HEK293 (cell line): ENCODE measurements around the gene NPC2.

Experiments
- CTCF ChIP-seq: fragments of 450-650 bp; formaldehyde crosslinking; IDR thresholded peaks from 2 replicates; pipeline ENCODE4 v1.5.1; 2016; ENCODE audit warnings: missing biosample characterization, missing genetic modification characterization
- PRDM1 ChIP-seq: fragments of 450-650 bp; formaldehyde crosslinking; IDR thresholded peaks from 2 replicates; pipeline ENCODE4; 2016; ENCODE audit warnings: missing biosample characterization, missing genetic modification characterization
- ZBTB10 ChIP-seq: fragments of 450-650 bp; formaldehyde crosslinking; IDR thresholded peaks from 2 replicates; pipeline ENCODE4 v1.5.1; 2016; ENCODE audit warnings: missing biosample characterization, missing genetic modification characterization
- ZBTB17 ChIP-seq: fragments of 450-650 bp; formaldehyde crosslinking; IDR thresholded peaks from 2 replicates; pipeline ENCODE4 v1.5.1; 2016; ENCODE audit warnings: missing biosample characterization, missing genetic modification characterization
- ZBTB7A ChIP-seq: fragments of 450-650 bp; formaldehyde crosslinking; IDR thresholded peaks from 2 replicates; pipeline ENCODE4 v1.5.1; 2016; ENCODE audit warnings: low read depth, missing biosample characterization, missing genetic modification characterization
- ZNF10 ChIP-seq: fragments of 450-650 bp; formaldehyde crosslinking; IDR thresholded peaks from 2 replicates; pipeline ENCODE4 v1.5.1; 2017; ENCODE audit warnings: missing biosample characterization, missing genetic modification characterization
- ZNF221 ChIP-seq: fragments of 450-650 bp; formaldehyde crosslinking; IDR thresholded peaks from 2 replicates; pipeline ENCODE4 v1.5.1; 2017; ENCODE audit warnings: missing biosample characterization, missing genetic modification characterization, borderline replicate concordance
- ZNF501 ChIP-seq: fragments of 450-650 bp; formaldehyde crosslinking; IDR thresholded peaks from 2 replicates; pipeline ENCODE4 v1.5.1; 2016; ENCODE audit warnings: missing biosample characterization, missing genetic modification characterization
- ZNF560 ChIP-seq: fragments of 450-650 bp; formaldehyde crosslinking; IDR thresholded peaks from 2 replicates; pipeline ENCODE4 v1.5.1; 2017; ENCODE audit warnings: missing biosample characterization, missing genetic modification characterization, borderline replicate concordance
- ZNF701 ChIP-seq: fragments of 450-650 bp; formaldehyde crosslinking; IDR thresholded peaks from 2 replicates; pipeline ENCODE4 v1.5.1; 2016; ENCODE audit warnings: missing biosample characterization, missing genetic modification characterization
- ZNF837 ChIP-seq: fragments of 450-650 bp; formaldehyde crosslinking; IDR thresholded peaks from 2 replicates; pipeline ENCODE4 v1.5.1; 2016; ENCODE audit warnings: missing biosample characterization, missing genetic modification characterization
- ZSCAN18 ChIP-seq: fragments of 450-650 bp; formaldehyde crosslinking; IDR thresholded peaks from 2 replicates; pipeline ENCODE4 v1.5.1; 2016; ENCODE audit warnings: missing biosample characterization, missing genetic modification characterization

- TF ChIP-seq CTCF (tag by site-specific recombination) (no peak), ZSCAN18 (tag by site-specific recombination) (no peak), ZBTB7A (no peak), ZNF560 (tag by site-specific recombination) (no peak), ZNF10 (no peak), ZBTB17 (tag by site-specific recombination) (no peak), ZNF501 (tag by site-specific recombination) (no peak), ZNF837 (tag by site-specific recombination) (no peak), PRDM1 (tag by site-specific recombination) (no peak), ZNF701 (tag by site-specific recombination) (no peak), ZNF221 (tag by site-specific recombination) (no peak), ZBTB10 (tag by site-specific recombination) (no peak)
These were observed 2.3 kb upstream of the NPC2 start for GRCh38 chr14:74495356-74495755.
